ENCODE measurements around the gene PREX1. TPM values are rescaled to one million over a fixed set of nuclear protein-coding genes. Genes with fewer than 3 reads are reported as not detected.

PREX1 gene
- polyA plus RNA-seq, 1 of the 3 experiments (the other 2 are of a cell fraction), result 5.3 TPM

DNA sequence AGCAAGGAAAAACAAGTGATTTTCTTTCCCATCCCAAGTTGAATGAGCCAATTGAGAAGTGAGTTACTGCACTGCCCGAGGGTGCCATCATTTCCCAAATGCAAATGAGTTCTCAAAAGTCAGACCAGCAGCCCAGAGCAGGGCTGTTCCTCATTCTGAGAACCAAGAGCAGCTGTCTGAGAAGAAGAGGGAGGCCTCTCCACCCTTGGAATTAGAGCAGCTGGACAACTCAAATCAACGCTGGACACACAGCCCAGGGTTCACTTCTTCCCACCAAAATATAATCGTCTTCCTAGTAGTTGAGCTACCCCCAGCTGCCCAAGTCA, 4.6 kb upstream of the PREX1 start:
- Histone ChIP-seq H3K27ac (ENCODE audit: low read depth in 2 of 2, low read length in 1 of 2) (no peak overlapping the region), H3K36me3 (replicated peaks in 1 of 2; ENCODE audit: control insufficient read depth in 1 of 2, insufficient read depth in 2 of 2, low read length in 1 of 2) (no peaks in the 10 kb centered on the region), H3K79me2 (ENCODE audit: insufficient read depth) (no peaks in the 10 kb centered on the region), H2AFZ (ENCODE audit: low read depth) (no peak overlapping the region), H3K27me3 (ENCODE audit: insufficient read depth) (no peaks in the 10 kb centered on the region), H4K20me1 (ENCODE audit: insufficient read depth) (no peaks in the 10 kb centered on the region), H3K4me3 (ENCODE audit: low read depth in 2 of 2, low read length in 1 of 2) (no peak overlapping the region), H3K9me3 (no peaks in the 10 kb centered on the region), H3F3A (replicated peaks; ENCODE audit: insufficient read depth) (no peaks in the 10 kb centered on the region), H3K4me1 (ENCODE audit: control insufficient read depth in 1 of 2, insufficient read depth in 2 of 2, low read depth in 1 of 2, low read length in 1 of 2) (peaks cover 5 to 11% of the 10 kb centered on the region in 2 experiments; a peak in 2 of 4 replicates), H3K9ac (no peak overlapping the region), H3K9me2 (no peaks in the 10 kb centered on the region), H3K4me2 (no peak overlapping the region)
- no peak for DNase-seq
- ChIA-PET CTCF (interaction anchor here (1.0 to 1.9 kb wide), 2 partner anchors 130 to 175 kb away, joined by 3 to 10 read pairs; no protein-coding TSS in a partner anchor), POLR2A (no interaction called here)
- 83% methylated on average over 3 of the region's 3 CpGs for WGBS (ENCODE audit: low lambda C conversion rate)
- TF ChIP-seq IRF3 (IDR thresholded peaks at IDR 0.05; ENCODE audit: low read depth, low read length) (no peak), FOXJ3 (CRISPR knock-in tag; IDR thresholded peaks at IDR 0.05) (no peak), REST (IDR thresholded peaks at IDR 0.05; ENCODE audit: low read depth, low read length) (no peak), MXI1 (IDR thresholded peaks at IDR 0.05; ENCODE audit: low read depth, low read length) (no peak), JUND (IDR thresholded peaks at IDR 0.05) (no peak), ELF1 (IDR thresholded peaks at IDR 0.05) (no peak), FOXM1 (IDR thresholded peaks at IDR 0.05; ENCODE audit: low read depth) (no peak), RXRA (IDR thresholded peaks at IDR 0.05; ENCODE audit: borderline replicate concordance, low read depth) (no peak), TCF12 (IDR thresholded peaks at IDR 0.05) (no peak), GATA2 (CRISPR knock-in tag; IDR thresholded peaks at IDR 0.05) (no peak), ZBTB33 (IDR thresholded peaks at IDR 0.05; ENCODE audit: borderline replicate concordance, low read depth) (no peak), TEAD4 (IDR thresholded peaks at IDR 0.05; ENCODE audit: borderline replicate concordance, insufficient read depth) (no peak), GABPA (IDR thresholded peaks at IDR 0.05; ENCODE audit: low read depth) (no peak), RAD21 (IDR thresholded peaks at IDR 0.05; ENCODE audit: low read length) (no peak), RFX5 (IDR thresholded peaks at IDR 0.05; ENCODE audit: low read length) (no peak), PBX3 (IDR thresholded peaks at IDR 0.05) (no peak)
- TF ChIP-seq, protein P1, sequence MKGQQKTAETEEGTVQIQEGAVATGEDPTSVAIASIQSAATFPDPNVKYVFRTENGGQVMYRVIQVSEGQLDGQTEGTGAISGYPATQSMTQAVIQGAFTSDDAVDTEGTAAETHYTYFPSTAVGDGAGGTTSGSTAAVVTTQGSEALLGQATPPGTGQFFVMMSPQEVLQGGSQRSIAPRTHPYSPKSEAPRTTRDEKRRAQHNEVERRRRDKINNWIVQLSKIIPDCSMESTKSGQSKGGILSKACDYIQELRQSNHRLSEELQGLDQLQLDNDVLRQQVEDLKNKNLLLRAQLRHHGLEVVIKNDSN (IDR thresholded peaks at IDR 0.05; ENCODE audit: borderline replicate concordance, low read depth), result no peak
